MM.1S (cell line): ENCODE measurements around the gene ACOT6.
A peak's percentile ranks its signal among the peaks of the same experiment; 100 is the strongest.

Experiments
- DNase-seq: peaks from one replicate; pipeline ENCODE4 v3.0.0-alpha.2; 2015
- H2AFZ ChIP-seq: fragments of 300-600 bp; sonication (generic); 2 replicates; pipeline ENCODE4 v1.6.0; 2016; ENCODE audit warnings: antibody characterized with exemption, low read length
- H3F3A ChIP-seq: fragments of 300-600 bp; sonication (generic); 2 replicates; pipeline ENCODE4 v1.6.1; 2016; ENCODE audit warnings: mild to moderate bottlenecking, antibody characterized with exemption, low read length, moderate library complexity, mixed read lengths; ENCODE audit not compliant: insufficient read depth
- H3K27ac ChIP-seq: fragments of 300-600 bp; sonication (generic); 2 replicates; pipeline ENCODE4 v1.5.1; 2016; ENCODE audit warnings: mild to moderate bottlenecking, low read length
- H3K27me3 ChIP-seq: fragments of 300-600 bp; sonication (generic); replicated peaks from 2 replicates; pipeline ENCODE4 v1.6.0; 2016; ENCODE audit warnings: low read length; ENCODE audit not compliant: insufficient read depth
- H3K36me3 ChIP-seq: fragments of 300-600 bp; sonication (generic); replicated peaks from 2 replicates; pipeline ENCODE4 v1.6.1; 2016; ENCODE audit warnings: mild to moderate bottlenecking, low read length, mixed read lengths; ENCODE audit not compliant: insufficient read depth
- H3K4me1 ChIP-seq: fragments of 300-600 bp; sonication (generic); 2 replicates; pipeline ENCODE4 v1.6.1; 2016; ENCODE audit warnings: low read length, mixed read lengths
- H3K4me2 ChIP-seq: fragments of 300-600 bp; sonication (generic); 2 replicates; pipeline ENCODE4 v1.6.0; 2016; ENCODE audit warnings: low read depth, low read length
- H3K4me3 ChIP-seq: fragments of 300-600 bp; sonication (generic); 2 replicates; pipeline ENCODE4 v1.5.1; 2016; ENCODE audit warnings: low read length, mixed read lengths
- H3K79me2 ChIP-seq: fragments of 300-600 bp; sonication (generic); 2 replicates; pipeline ENCODE4 v1.6.1; 2016; ENCODE audit warnings: mixed run types, low read length, mixed read lengths
- H3K9ac ChIP-seq: fragments of 300-600 bp; sonication (generic); 2 replicates; pipeline ENCODE4 v1.6.1; 2016; ENCODE audit warnings: low read length, mixed read lengths
- H3K9me2 ChIP-seq: fragments of 300-600 bp; sonication (generic); replicated peaks from 2 replicates; pipeline ENCODE4 v1.6.1; 2016; ENCODE audit warnings: mild to moderate bottlenecking, low read length, mixed read lengths; ENCODE audit not compliant: insufficient read depth
- H3K9me3 ChIP-seq: fragments of 300-600 bp; sonication (generic); replicated peaks from 2 replicates; pipeline ENCODE4 v1.6.1; 2016; ENCODE audit warnings: mild to moderate bottlenecking, low read length, mixed read lengths; ENCODE audit not compliant: insufficient read depth
- H4K20me1 ChIP-seq: fragments of 300-600 bp; sonication (generic); 2 replicates; pipeline ENCODE4 v1.6.1; 2016; ENCODE audit warnings: mild to moderate bottlenecking, low read length, moderate library complexity, mixed read lengths; ENCODE audit not compliant: insufficient read depth
- EZH2 ChIP-seq: fragments of 300-600 bp; sonication (generic); optimal IDR thresholded peaks from 2 replicates; pipeline ENCODE3; 2017; ENCODE audit warnings: low read depth, mild to moderate bottlenecking, antibody characterized with exemption, low read length, mixed read lengths
- EZH2phosphoT487 ChIP-seq: fragments of 300-600 bp; sonication (generic); IDR thresholded peaks from 2 replicates; pipeline ENCODE4 v1.6.1; 2018; ENCODE audit warnings: antibody characterized with exemption, low read length
- TF ChIP-seq, protein P1 (sequence below): fragments of 300-600 bp; sonication (generic); IDR thresholded peaks from 2 replicates; pipeline ENCODE4 v1.5.1; 2016; ENCODE audit warnings: antibody characterized with exemption, low read length, mixed read lengths

Gene ACOT6

DNA sequence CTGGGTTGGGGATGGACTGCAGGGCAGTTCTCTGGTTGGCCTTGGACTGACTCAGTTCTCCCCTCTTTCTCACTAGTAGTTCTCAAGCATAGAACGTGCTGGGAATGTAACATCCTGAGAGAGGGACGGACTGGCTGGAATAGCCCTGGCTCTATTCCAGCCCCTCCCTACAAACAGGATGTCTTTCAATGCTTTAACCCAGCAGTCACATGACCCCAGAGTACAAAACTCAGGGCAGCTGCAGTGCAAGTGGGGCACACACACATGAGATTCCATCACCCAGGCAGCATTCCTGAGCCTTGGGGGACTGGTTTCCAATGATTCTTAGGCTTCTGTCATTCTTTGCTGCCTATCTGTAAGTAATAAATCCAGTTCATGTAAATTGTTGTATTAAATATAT is 1.6 kb upstream of the ACOT6 start:
- no peaks in the 10 kb centered on the region for H3K36me3 ChIP-seq
- no peak overlapping the region for H3K4me2 ChIP-seq
- H3K4me1 ChIP-seq = no peaks in the 10 kb centered on the region
- no peak overlapping the region for H2AFZ ChIP-seq
- no peaks in the 10 kb centered on the region for H3K79me2 ChIP-seq
- no peak overlapping the region for H3K9ac ChIP-seq
- no peaks in the 10 kb centered on the region for H3K27me3 ChIP-seq
- H3K4me3 ChIP-seq = no peak overlapping the region
- H4K20me1 ChIP-seq = no peaks in the 10 kb centered on the region
- no peaks in the 10 kb centered on the region for H3F3A ChIP-seq
- H3K27ac ChIP-seq = no peak overlapping the region
- TF ChIP-seq, protein P1, sequence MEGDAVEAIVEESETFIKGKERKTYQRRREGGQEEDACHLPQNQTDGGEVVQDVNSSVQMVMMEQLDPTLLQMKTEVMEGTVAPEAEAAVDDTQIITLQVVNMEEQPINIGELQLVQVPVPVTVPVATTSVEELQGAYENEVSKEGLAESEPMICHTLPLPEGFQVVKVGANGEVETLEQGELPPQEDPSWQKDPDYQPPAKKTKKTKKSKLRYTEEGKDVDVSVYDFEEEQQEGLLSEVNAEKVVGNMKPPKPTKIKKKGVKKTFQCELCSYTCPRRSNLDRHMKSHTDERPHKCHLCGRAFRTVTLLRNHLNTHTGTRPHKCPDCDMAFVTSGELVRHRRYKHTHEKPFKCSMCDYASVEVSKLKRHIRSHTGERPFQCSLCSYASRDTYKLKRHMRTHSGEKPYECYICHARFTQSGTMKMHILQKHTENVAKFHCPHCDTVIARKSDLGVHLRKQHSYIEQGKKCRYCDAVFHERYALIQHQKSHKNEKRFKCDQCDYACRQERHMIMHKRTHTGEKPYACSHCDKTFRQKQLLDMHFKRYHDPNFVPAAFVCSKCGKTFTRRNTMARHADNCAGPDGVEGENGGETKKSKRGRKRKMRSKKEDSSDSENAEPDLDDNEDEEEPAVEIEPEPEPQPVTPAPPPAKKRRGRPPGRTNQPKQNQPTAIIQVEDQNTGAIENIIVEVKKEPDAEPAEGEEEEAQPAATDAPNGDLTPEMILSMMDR = no peak
- TF ChIP-seq EZH2phosphoT487 (no peak), EZH2 (no peak)
- no peaks in the 10 kb centered on the region for H3K9me2 ChIP-seq
- no peak for DNase-seq
- H3K9me3 ChIP-seq = no peaks in the 10 kb centered on the region

DNA sequence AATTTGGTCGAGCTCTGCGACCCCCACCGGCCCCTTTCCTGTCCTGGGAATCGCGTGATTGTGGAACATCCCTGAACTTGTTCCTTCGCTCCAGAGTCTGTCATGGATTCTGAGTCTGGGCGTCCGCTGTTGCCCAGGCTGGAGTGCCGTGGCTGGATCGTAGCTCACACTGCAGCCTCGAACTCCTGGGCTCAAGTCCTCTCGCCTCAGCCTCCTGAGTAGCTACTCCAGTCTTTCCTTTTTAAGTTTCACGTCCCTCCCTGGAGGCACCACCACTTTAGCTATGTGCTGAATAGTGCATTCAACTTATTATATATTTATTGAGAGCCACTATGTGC is 698 bp downstream of the ACOT6 start:
- Histone ChIP-seq H3K27me3 (no peaks in the 10 kb centered on the region), H2AFZ (no peak overlapping the region), H3K4me1 (no peaks in the 10 kb centered on the region), H3K9me2 (no peaks in the 10 kb centered on the region), H3K36me3 (no peaks in the 10 kb centered on the region), H3K79me2 (no peaks in the 10 kb centered on the region), H4K20me1 (no peaks in the 10 kb centered on the region), H3K9me3 (no peaks in the 10 kb centered on the region), H3K27ac (no peak overlapping the region), H3F3A (no peaks in the 10 kb centered on the region), H3K9ac (no peak overlapping the region), H3K4me2 (peak overlapping the region; percentile 62; the same call in 1 of the 2 replicates), H3K4me3 (peak overlapping the region; percentile 48; the same call in 1 of the 2 replicates)
- TF ChIP-seq, protein P1 = no peak
- TF ChIP-seq EZH2phosphoT487 (no peak), EZH2 (no peak)
- no peak for DNase-seq

DNA sequence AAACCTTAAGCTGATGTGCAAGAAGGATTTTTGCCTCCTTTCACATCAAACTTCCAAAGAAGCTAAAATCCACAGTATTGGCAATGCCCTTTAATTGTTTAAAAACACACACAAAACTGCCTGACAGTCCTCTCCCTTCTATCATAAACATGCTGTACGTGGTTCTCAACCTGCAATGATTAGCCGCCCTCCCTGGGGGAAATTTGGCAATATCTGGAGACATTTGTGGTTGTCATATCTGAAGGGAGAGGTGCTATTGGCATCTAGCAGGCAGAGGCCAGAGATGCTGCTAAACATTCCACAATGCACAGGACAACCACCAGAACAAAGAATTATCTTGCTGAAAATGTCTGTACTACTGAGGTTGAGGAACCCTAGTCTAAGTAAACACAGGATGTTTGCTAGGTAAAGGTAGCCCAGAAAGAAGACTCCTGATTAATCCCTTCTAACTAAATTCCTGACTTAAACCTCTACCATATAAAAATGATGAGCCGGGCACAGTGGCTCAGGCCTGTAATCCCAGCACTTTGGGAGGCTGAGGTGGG is 1.2 kb downstream of the ACOT6 start:
- Histone ChIP-seq H3K9me3 (no peaks in the 10 kb centered on the region), H3K79me2 (no peaks in the 10 kb centered on the region), H3K9ac (no peak overlapping the region), H3K4me2 (no peak overlapping the region), H3K27ac (no peak overlapping the region), H3K4me3 (no peak overlapping the region), H3K4me1 (no peaks in the 10 kb centered on the region), H3K36me3 (no peaks in the 10 kb centered on the region), H3K27me3 (no peaks in the 10 kb centered on the region), H3F3A (no peaks in the 10 kb centered on the region), H3K9me2 (no peaks in the 10 kb centered on the region), H4K20me1 (no peaks in the 10 kb centered on the region), H2AFZ (no peak overlapping the region)
- TF ChIP-seq EZH2 (no peak), EZH2phosphoT487 (no peak)
- TF ChIP-seq, protein P1 = no peak
- no peak for DNase-seq
